ENCODE data around the gene GABBR2.

GRCh38 chr9:98570663-98571440 is 137.9 kb downstream of the GABBR2 start:
- TF ChIP-seq EZH2 (IDR thresholded peaks at IDR 0.05; ENCODE audit: low read depth): no peak
- TF ChIP-seq CTCF (conservative IDR thresholded peaks at IDR 0.05): no peak
